Measurements from ENCODE around the gene PLD4.

PLD4 gene

GRCh38 chr14:104975481-104976197, 51.0 kb downstream of the PLD4 start:
- peak; percentile 50 for DNase-seq (ENCODE audit: low spot score)

- peak; percentile 93 for DNase-seq (ENCODE audit: low spot score)
These were observed 51.7 kb downstream of the PLD4 start for GRCh38 chr14:104976198-104977007.

DNA sequence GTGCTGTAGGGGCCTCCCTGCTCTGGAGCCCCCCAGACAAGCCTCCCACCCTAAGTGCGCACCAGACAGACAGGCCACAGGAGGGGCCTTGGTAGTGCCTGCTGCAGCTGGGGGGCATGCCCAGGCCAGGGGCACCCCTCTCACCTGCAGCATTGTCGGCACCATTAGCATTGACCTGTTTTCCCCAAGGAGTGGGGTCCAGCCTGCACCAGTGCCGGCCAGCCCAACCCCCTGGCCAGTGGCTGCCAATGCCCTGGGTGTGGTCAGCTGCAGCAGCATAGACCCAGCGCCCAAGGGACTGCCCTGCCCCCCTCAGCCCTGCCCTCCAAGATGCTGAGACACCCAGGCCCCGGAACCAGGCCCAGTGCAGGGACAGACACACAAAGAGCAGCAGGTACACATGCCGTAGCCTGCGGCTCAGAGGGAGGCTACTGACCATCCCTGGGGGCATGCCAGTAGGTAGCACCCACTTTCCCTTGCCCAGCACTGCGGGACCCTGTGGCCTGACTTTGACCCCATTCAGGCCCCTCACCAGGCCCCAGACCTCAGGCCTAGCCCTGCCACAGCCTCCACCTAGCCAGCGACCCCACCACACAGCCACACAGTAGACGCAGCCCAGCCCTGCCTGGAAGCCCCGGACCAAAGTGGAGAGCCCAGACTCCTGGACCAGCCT, 52.5 kb downstream of the PLD4 start:
- DNase-seq (ENCODE audit: low spot score), result no peak

DNA sequence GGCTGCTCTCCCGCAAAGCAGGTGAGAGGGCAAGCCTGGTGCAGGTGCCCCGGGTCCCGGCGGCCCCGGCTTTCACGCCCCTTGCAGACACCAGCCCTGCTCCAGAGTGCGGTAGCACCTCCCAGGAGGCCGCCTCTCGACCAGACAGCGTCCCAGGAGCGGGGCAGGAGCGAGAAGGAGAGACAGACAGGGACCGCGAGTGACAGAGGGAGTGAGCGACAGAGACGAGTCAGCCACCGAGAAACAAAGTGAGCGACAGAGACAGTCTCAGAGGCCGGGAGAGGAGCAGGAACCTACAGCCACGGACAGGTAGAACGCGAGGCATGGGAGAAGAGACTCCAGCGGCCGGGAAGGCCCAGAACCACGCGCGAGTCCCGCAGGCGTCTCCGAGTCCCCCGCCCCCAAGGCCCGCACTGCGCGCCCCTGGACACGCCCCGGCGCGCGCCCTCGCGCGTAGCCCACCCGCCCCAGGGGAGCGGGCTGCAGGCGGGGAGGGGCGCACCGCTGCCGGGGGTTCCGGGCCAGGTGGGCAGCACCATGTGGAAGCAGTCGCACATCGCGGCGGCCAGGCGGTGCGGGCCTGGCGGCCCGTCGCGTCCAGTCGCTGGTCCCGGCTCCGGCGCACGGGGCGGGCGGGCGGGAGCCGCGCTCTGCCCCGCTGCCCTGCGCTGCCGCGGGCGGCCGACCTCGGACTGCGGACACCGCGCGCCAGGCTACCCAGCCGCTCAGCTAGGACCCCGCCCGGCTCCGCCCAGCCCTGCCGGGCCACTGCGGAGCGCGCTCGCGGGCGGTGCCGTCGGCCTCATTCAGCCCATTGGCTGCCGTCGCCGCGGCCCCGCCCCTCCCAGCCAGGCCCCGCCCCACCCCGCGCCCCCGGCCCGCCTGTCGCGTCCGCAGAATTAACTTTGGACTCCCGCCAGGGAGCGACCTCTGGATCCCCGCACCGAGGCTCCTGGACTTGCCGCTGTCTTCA, 53.3 kb downstream of the PLD4 start, which contains the start of gene AHNAK2:
Gene AHNAK2 (minus strand): TSS at position 694 of the 973 bp plus-strand sequence. CDS start 137 bp downstream, at position 557.
- DNase-seq (ENCODE audit: low spot score), result peak; percentile 89

DNA sequence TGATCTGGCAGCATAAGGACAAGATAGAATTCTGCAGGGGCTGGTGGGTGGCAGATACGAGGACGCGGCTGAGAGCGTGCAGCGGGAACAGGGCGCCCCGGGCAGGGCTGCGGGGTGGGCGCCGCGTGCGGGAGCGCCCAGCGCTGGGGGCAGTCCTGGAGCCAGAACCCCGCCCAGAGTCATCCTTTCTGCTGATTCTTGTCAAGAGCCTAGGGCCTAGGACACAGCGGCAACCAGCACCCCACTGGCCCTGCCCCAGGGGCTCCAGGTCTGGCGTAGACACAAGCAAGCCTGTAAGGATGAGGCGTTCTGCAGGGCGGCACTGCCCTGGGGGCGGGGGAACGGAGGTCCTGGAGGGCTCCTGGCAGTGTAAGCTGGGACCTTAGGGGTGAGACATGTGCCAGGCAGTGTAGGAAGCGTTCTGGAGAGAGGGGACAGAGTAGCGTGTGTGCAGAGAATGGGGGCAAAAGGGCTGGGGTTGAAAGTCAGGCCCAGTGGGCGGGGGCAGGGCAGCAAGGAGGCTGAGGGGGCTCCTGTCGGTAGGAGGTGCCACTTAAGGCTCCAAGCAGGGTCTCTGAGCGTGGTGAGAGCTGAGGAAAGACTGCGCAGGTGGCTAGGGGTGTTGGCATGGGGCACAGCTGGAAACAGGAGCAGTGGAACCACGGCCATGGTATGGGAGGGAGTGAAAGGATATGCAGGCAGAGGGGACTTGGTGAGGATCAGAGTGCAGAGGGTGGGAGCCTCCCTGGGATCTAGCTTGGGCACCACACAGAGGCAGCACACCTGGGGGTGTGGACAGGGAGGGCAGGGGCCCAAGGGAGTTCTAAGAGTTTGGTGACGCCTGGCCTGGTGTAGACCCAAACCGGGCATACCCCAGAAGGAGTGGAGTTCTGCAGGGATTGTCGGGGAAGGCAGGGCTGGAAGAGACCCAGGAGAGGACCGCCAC, 54.3 kb downstream of the PLD4 start:
- no peak for DNase-seq (ENCODE audit: low spot score)

DNA sequence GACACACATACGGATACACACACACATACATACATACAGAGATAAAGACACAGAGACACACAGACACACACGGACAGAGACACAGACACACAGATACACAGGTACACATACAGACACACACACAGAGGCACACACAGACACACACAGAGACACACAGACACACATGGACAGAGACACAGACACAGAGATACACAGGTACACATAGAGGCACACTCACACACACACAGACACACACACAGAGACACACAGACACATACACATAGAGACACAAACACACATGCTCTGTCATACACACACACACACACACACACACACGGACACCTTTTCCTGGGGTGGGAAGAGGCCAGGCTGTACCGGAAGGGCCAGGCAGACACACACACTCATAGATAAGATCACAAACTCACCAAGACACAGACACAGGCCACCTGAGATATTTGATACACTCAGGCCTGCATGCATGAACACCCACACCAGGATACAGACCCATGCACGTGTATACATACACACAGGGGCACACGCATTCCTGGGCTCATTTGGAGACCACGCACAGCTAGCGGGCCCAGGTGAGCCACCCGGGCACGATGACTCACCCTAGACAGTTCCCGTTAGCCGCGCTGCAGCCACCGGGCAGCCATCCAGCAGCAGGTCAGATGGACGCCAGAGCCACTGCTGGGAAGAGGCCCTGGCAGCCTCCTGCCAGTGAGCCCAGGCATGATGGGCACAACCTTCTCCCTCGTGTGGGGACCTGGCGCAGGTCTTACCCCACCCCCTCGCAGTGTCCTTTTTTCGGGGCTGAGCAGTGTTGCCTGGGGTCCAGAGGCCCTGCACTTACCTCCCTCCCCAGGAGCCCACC, 55.3 kb downstream of the PLD4 start:
- no peak for DNase-seq (ENCODE audit: low spot score)

- no peak for DNase-seq (ENCODE audit: low spot score)
These were observed 56.2 kb downstream of the PLD4 start for GRCh38 chr14:104980611-104981531.

DNA sequence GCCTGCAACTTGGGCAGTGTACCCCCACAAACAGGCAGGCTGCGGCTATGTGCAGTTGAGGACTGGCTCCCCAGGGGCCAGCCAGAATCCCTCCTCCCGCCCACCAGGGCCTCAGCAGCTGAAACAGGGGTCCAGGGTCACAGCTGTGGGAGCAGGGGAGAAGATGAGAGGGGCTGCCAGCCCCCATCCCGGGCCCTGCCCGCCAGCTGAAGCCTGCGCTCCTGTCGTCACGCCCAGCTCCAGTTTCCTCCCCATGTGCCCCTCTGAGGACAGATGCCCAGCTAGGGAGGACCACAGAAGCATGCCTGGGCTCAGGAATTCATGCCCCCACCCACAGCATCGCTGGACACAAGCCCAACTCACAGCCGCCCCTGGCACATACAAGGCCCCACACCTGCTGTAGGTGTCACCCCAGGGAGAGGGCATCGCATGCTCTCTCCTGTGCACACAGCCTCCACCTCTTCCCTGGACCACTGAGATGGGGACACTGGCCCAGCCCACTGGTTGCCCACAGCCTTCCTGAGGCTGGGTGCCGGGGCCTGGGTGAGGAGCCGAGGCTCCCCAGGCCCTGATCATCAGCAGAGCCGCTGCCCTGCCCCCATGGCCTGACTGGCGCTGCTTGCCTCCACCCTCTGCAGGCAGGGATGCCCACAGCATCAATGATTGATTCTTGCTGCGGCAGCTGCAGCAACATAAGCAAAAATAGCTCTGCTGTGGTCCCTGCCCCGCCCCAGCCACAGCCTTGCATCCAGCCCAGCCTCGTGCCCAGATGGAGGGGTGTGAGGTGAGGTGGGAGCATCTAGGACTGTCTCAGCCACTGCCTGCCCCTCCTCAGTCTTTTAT, 57.2 kb downstream of the PLD4 start:
- no peak for DNase-seq (ENCODE audit: low spot score)

- DNase-seq (ENCODE audit: low spot score), result no peak
These were observed 58.0 kb downstream of the PLD4 start for GRCh38 chr14:104982548-104983230.
